HG03342 (cell line): ENCODE data around the gene FAM193A.
"Not testable (repeated sequence)": the region's sequence is repeated elsewhere in the genome, so short reads cannot be mapped to it uniquely, and the experiment has no call there.

Source experiments
- ATAC-seq: cut with Tn5 transposase; IDR thresholded peaks from one replicate; pipeline ENCODE4 v1.9.1; 2021; ENCODE audit warnings: mild to moderate bottlenecking, moderate library complexity; ENCODE audit not compliant: unreplicated experiment

Gene FAM193A

GRCh38 chr4:2714918-2715317, 178.5 kb downstream of the FAM193A start:
- ATAC-seq = no peak

- ATAC-seq = no peak
Measured at GRCh38 chr4:2715426-2715825, 179.0 kb downstream of the FAM193A start.

GRCh38 chr4:2716236-2716635, 179.8 kb downstream of the FAM193A start:
- no peak for ATAC-seq

DNA sequence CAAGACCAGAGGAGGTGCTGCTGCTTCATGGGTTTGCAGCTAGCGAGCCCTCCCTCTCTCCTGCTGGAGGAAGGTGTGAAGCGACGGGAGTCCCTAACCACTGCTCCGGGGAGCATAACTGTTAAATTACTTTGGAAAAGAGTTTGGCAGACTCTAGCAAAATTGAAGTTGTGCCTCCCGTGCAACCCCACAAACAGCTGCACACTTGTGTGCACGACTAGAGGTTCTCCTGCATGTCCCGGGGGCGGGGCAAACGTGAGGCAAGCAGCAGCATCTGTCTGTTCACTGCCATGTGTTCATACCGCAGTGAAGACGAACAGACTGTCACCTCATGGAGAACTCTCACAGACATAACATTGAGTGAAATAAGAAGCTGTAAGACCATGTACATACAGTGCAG, 185.1 kb downstream of the FAM193A start:
- ATAC-seq = no peak

DNA sequence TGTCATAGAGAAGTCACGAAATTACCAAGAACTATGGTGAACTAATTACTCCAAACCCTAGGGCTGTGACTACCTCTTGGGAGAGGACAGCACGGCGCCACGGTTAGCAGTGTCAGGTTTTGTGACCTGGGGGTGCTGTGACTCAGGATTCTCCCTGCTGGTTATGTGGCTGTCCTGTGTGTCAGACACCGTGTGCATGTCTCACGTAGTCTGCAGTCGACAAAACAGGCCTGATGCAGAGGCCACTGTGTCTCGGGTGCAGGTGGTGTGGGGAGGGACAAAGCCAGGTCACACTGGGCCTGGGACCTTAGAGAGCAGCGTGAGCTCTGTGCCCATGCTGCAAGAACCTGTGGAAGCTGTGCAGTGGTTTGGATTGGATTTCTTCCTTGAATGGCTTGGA, 185.6 kb downstream of the FAM193A start:
- ATAC-seq = no peak

GRCh38 chr4:2723751-2724150, 187.3 kb downstream of the FAM193A start:
- no peak for ATAC-seq

DNA sequence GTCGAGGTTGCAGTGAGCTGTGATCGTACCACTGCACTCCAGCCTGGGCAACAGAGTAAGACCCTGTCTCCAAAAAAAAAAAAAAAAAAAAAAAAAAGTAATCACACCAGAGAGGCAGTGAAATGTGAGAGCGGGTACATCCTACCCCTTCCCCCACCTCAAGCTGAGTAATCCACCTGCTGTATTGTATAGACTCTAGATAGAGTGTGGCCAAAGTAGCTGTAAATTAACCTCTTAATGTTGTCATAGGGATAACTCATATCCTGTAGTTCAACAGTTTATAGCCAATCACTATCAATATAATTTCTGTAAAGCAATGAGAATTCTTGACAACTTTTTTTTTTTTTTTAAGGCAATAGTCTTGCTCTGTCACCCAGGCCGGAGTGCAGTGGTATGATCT, 188.9 kb downstream of the FAM193A start:
- no peak for ATAC-seq

DNA sequence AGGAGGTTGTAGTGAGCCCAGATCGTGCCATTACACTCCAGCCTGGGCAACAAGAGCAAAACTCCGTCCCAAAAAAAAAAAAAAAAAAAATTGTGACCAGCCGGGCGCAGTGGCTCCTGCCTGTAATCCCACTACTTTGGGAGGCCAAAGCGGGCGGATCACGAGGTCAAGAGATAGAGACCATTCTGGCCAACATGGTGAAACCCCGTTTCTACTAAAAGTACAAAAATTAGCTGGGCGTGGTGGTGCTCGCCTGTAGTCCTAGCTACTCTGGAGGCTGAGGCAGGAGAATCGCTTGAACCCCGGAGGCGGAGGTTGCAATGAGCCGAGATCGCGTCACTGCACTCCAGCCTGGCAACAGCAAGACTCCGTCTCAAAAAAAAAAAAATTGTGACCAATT, 190.4 kb downstream of the FAM193A start:
- not testable (repeated sequence) for ATAC-seq

DNA sequence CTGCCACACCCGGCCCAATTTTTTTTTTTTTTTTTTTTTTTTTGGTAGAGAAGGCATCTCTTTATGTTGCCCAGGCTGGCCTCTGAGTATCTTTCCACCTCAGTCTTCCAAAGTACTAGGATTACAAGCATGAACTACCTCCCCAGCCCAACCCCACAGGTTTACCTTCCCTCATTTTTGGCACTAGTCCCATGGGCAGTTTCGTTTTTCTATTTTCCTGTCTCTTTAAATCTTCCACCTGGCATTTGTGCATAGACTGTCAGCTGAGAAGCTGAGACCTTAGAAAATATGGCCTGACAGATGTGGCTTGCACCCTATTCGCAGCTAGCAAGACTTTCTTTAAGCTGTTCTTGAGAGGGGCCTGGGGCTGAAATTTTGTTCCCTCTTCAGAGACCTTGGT, 191.8 kb downstream of the FAM193A start:
- ATAC-seq = no peak

DNA sequence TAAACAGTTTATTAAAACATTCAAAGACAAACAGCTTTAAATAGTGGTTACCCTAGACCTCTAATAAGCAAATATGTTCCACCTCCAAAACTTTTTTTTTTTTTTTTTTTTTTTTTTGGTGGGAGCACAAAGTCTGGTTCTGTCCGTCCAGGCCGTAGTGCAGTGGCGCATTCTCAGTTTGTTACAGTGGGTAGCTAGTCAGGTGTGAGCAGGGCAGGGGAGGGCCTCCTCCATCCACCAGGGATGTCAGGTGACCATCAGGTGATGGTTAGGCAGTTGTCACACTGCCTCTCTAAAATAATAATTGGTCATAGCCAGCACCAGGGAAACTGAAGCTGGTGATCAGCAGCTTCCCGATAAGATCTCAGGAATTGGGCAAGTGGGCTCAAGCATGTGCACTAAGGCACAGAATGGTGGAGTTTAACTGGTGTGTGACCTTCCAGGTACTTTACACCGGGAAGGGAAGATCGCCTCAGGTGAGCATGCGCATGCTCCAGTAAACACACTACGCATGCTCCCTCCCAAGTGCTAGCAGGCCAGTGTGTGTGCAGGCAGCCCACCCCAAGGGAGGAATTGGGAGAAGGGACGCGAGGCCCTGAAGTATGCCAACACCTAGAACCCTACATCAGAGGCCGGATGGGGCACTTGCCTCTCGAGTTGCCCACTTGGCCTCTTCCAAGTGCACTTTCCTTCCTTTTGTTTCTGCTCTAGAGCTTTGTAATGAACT, 192.5 kb downstream of the FAM193A start:
- ATAC-seq = no peak

DNA sequence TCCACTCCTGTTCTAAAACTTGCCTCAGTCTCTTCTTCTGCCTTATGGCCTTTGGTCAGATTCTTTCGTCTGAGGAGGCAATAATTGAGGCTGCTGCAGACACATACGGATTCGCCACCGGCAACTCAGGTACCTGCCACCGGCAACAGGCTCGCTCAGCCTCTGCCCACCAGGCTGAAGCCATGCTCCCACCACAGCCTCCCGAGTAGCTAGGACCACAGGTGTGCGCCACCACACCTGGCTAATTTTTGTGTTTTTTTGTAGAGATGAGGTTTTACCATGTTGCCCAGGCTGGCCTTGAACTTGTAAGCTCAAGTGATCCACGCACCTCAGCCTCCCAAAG, 193.1 kb downstream of the FAM193A start:
- ATAC-seq = no peak

DNA sequence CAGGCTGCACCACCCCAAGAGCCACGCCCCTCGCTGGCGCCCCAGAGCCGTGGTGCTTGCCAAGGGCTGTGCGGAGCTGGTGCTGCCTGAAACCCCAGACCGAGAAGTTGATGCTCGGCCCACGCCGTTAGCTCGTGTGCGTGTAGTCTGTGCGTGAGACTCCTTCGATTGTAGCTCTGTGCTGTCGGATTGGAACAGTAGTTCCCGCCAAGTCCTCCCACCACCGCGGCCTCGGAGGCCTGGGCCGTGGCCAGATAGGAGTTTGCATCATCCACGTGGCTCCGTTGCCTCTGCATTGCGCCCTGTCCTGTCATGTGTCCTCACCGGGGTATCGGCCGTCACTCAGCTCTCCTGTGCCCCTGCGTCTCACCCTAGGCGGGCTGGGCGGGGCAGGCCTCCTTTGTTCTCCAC, 195.5 kb downstream of the FAM193A start:
- no peak for ATAC-seq

GRCh38 chr4:2732526-2732925, 196.1 kb downstream of the FAM193A start:
- no peak for ATAC-seq

DNA sequence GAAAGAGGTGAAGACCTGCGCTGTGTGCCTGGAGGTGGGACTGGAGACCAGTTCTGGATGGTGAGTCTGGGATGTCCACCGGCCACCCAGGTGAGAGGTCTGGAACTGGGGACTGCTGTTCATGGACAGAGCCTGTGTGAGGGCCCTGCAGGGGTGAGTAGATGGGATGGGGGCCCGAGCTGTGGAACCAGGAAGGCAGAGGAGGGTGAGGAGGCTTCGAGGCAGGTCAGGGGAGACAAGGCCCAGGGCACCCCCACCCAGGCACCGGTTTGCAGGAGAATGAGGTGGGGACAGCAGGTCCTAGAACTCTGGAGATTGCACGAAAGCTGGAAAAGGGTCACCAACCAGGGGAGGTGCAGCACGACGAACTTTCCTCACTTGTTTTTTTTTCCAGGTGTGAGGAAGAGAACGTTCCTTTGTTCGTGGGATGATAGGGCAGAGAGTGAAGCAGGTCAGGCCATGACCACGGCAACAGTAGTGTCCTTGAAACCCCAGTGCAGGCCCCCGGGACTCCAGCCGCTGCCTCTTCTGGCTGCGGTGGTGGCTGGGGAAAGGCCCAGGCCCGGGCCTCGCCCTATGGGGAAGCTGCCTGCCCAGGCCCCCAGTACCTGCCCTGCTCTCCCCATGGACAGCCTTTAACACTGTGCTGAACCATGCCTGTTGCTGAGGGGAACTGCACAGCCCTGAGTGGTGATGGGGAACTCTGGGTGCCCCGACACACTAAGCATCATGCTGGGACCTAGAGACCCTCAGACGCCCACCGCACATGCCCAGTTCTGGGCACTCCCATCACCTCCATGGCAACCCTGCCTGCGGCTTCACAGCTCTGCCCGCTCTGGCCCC, 196.8 kb downstream of the FAM193A start:
- no peak for ATAC-seq

DNA sequence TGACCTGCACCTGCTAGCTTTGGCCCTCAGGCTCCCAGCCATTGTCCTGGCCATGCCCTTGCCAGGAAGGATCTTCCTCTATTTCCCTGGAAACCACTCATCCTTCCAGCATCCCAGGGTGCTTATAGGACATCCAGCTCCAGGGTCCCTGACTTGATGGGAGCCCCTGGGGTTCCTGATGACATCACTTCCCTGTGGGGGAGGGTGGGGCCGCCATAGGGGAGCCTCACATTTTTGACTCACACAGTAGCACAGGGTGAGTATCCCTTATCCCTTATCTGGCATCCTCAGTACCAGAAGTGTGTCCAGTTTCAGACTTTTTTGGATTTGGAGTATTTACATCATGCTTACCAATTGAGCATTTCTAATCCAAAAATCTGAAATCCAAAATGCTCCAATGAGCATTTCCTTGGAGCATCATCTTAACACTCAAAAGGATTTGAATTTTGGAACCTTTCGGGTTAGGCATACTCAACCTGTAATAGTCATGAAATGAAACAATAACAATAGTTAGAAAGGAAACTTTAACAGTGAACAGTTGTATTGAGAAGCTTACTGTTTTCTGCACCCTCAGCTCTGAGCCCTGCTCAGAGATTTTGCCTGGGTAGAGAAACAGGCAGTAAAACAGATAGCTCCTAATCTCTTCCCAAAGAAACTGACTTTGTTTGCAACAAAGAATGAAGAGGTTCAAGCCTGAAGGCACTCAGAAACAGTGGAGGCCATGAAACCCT, 197.6 kb downstream of the FAM193A start:
- no peak for ATAC-seq

DNA sequence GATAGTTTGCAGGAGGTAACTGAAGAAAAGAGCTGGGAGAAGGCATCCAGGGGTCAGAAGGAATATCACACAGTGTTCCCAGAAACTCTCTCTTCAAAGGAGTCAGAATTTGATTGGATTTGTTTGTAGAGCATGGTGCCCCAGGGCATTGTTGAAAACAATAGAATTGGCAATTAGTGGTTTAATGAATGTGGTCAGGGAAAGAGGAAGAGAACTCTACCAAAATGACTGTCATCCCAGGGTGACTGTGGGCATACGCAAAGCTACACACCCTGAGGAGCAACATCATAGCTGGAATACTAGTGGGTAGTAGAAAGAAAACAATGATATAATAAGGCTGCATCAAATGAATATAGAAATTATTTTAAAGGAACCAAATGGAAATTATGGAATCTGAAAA, 198.2 kb downstream of the FAM193A start:
- no peak for ATAC-seq

- no peak for ATAC-seq
Measured at GRCh38 chr4:2735869-2736268, 199.4 kb downstream of the FAM193A start.

- ATAC-seq = not testable (repeated sequence)
Measured at GRCh38 chr4:2738296-2738695, 201.8 kb downstream of the FAM193A start.

DNA sequence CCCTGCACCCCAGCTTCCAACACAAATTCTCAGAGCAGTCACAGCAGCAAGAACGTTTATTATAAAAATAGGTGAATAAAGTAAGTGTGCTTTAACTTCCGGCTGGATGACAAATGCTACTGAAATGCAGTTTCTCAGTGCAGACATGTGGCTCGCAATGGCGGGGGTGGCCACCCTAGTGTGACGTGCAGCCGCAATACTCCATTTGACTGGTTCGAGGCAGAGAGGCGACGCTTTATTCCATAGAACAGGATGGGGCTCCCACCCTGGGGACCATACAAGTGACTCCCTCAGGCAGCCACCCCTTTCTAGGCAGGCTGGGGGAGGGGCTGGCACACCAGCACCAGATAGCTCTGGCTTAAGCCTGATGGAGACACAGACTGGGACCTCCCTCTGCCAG, 205.2 kb downstream of the FAM193A start:
- no peak for ATAC-seq

DNA sequence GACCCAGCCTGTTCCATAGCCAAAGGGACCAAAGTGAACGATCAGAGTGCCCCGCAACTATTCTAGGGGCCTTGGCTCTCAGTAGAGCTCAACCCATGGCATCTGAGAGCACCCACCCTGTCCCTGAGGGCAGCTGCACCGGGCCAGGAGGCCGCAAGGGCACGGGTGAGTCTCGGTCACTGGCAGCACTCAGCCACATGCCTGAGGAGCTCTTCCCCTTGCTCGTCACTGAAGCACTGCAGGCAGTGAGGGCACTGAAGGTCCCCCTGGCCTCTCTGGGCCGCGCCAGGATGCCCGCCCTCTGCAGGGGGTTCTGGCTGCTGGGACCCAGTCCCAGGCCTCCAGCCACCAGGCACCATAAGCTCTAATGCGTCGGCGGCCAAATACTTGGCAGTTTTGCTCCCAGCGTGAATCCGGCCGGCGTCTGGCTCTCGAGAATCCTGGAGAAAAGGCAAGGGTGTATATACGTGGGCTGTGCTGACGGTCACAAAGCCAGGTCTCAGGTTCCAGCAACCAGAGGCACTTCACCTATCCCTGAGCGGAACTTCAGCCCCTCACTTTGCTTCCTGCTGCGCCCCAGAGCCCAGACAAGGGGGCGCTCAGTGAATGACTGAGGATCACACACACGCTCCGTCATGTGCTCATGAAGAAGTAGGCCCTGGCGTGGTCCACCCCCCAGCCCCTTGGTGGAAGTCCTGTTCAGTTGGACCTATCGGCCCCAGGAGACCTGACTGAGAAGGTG, 205.8 kb downstream of the FAM193A start:
- no peak for ATAC-seq
